ENCODE results near the gene PSMC3IP. TPM values are rescaled to one million over a fixed set of nuclear protein-coding genes. Genes with fewer than 3 reads are reported as not detected.
"Not testable (repeated sequence)": the region's sequence is repeated elsewhere in the genome, so short reads cannot be mapped to it uniquely, and the experiment has no call there.

The PSMC3IP gene
- total RNA-seq, 4 donors from 2014 or later = 4.0 to 6.8 (median 4.8) TPM

- H3K9me3 ChIP-seq = no peaks in the 10 kb centered on the region
- H3K4me3 ChIP-seq = no peak overlapping the region
- no peaks in the 10 kb centered on the region for H3K27me3 ChIP-seq
- TF ChIP-seq CTCF (IDR thresholded peaks at IDR 0.05) (no peak), EP300 (IDR thresholded peaks at IDR 0.05) (no peak), POLR2A (IDR thresholded peaks at IDR 0.05) (no peak), POLR2AphosphoS5 (IDR thresholded peaks at IDR 0.05) (no peak)
- ATAC-seq = no peak
- H3K4me1 ChIP-seq = peaks cover 0 to 34% (median 16%) of the 10 kb centered on the region in 3 donors
- WGBS, 2 donors (ENCODE audit: low coverage in 1 of 2) = 80 to 83% methylated on average over 5 to 13 of the region's 14 CpGs
- no peak overlapping the region for H3K27ac ChIP-seq
- H3K36me3 ChIP-seq = peaks cover 0 to 28% of the 10 kb centered on the region in 2 donors
Measured at GRCh38 chr17:42548993-42549755, 28.4 kb downstream of the PSMC3IP start.

- peak; percentile 54 for ATAC-seq
- Histone ChIP-seq H3K4me3 (peak overlapping the region in 1 of 2 donors; percentile 39), H3K36me3 (peaks cover 0 to 34% of the 10 kb centered on the region in 2 donors), H3K27me3 (no peaks in the 10 kb centered on the region), H3K27ac (no peak overlapping the region), H3K9me3 (no peaks in the 10 kb centered on the region), H3K4me1 (peaks cover 0 to 24% (median 8%) of the 10 kb centered on the region in 3 donors)
- no CpG with 5 or more reads among the region's 74 CpGs for WGBS, 2 donors (ENCODE audit: low coverage in 1 of 2)
- TF ChIP-seq EP300 (IDR thresholded peaks at IDR 0.05) (no peak), CTCF (IDR thresholded peaks at IDR 0.05) (peak in 2 of 4 experiments; percentile 25 to 50)
Measured at GRCh38 chr17:42548070-42548837, 29.3 kb downstream of the PSMC3IP start.

- Histone ChIP-seq H3K27me3 (no peaks in the 10 kb centered on the region), H3K4me3 (no peak overlapping the region), H3K27ac (no peak overlapping the region), H3K9me3 (no peaks in the 10 kb centered on the region), H3K4me1 (peaks cover 0 to 19% (median 8%) of the 10 kb centered on the region in 3 donors), H3K36me3 (peaks cover 0 to 34% of the 10 kb centered on the region in 2 donors)
- no peak for ATAC-seq
- no CpG with 5 or more reads among the region's 14 CpGs for WGBS, 2 donors (ENCODE audit: low coverage in 1 of 2)
- TF ChIP-seq POLR2AphosphoS5 (IDR thresholded peaks at IDR 0.05) (no peak), CTCF (IDR thresholded peaks at IDR 0.05) (no peak), EP300 (IDR thresholded peaks at IDR 0.05) (no peak), POLR2A (IDR thresholded peaks at IDR 0.05) (no peak)
Measured at GRCh38 chr17:42547698-42548069, 29.8 kb downstream of the PSMC3IP start.

- 50% methylated on average over 7 of the region's 23 CpGs; no CpG with 5 or more reads in 1 of the 2 donors for WGBS, 2 donors (ENCODE audit: low coverage in 1 of 2)
- ATAC-seq = no peak
- Histone ChIP-seq H3K4me1 (peaks cover 0 to 13% (median 8%) of the 10 kb centered on the region in 3 donors), H3K4me3 (no peak overlapping the region), H3K36me3 (peaks cover 0 to 37% of the 10 kb centered on the region in 2 donors), H3K9me3 (no peaks in the 10 kb centered on the region), H3K27ac (no peak overlapping the region), H3K27me3 (no peaks in the 10 kb centered on the region)
- no peak for TF ChIP-seq CTCF (IDR thresholded peaks at IDR 0.05)
- no peak for TF ChIP-seq EP300 (IDR thresholded peaks at IDR 0.05)
- TF ChIP-seq POLR2AphosphoS5 (IDR thresholded peaks at IDR 0.05) = no peak
- no peak for TF ChIP-seq POLR2A (IDR thresholded peaks at IDR 0.05)
Measured at GRCh38 chr17:42547001-42547461, 30.5 kb downstream of the PSMC3IP start.

GRCh38 chr17:42545755-42546505 is 31.6 kb downstream of the PSMC3IP start:
- not testable (repeated sequence) for H3K4me3 ChIP-seq, H3K27ac ChIP-seq, ATAC-seq, H3K9me3 ChIP-seq, H3K27me3 ChIP-seq
- 96% methylated on average over 5 of the region's 9 CpGs; no CpG with 5 or more reads in 1 of the 2 donors for WGBS, 2 donors (ENCODE audit: low coverage in 1 of 2)
- H3K36me3 ChIP-seq = peaks cover 0 to 48% of the 10 kb centered on the region in 2 donors
- H3K4me1 ChIP-seq = peaks cover 0 to 13% (median 8%) of the 10 kb centered on the region in 3 donors

Data from gastroesophageal sphincter (tissue), 4 donors.